H1 (cell line): Measurements from ENCODE around the gene ASB13. TPM values are rescaled to one million over a fixed set of nuclear protein-coding genes. Genes with fewer than 3 reads are reported as not detected.

Source experiments
- CTCF ChIA-PET: fragments of 300-600 bp; sonication (Branson Sonifier 250); formaldehyde crosslinking; loops from one replicate; lab custom pipeline; 2021; ENCODE audit not compliant: partially characterized antibody; lab: Charles Lee
- POLR2A ChIA-PET: fragments of 300-600 bp; sonication (Branson Sonifier 250); formaldehyde crosslinking; loops from one replicate; lab custom pipeline; 2021; ENCODE audit warnings: inconsistent platforms; ENCODE audit not compliant: partially characterized antibody; lab: Charles Lee
- DNase-seq, 2 experiments: peaks; one replicate each; pipeline versions ENCODE4 v3.0.0 to v3.0.0-alpha.2; 2010 to 2022; ENCODE audit warnings: low spot score in 2 of 2, low read depth in 1 of 2, mixed read lengths in 1 of 2
- FAIRE-seq: peaks from 2 replicates; lab custom pipeline; 2011; peaks lifted over from hg19 to GRCh38; lab: Jason Lieb, UNC
- H2AFZ ChIP-seq: 2 replicates; pipeline ENCODE4 v1.8.1; 2012; ENCODE audit warnings: low read length, inconsistent platforms
- H2AK5ac ChIP-seq: 2 replicates; pipeline ENCODE4 v1.6.1; 2013; ENCODE audit warnings: low read depth, low read length
- H2BK120ac ChIP-seq: replicated peaks from 2 replicates; pipeline ENCODE3; 2013; ENCODE audit warnings: low read depth, low read length, inconsistent platforms
- H2BK12ac ChIP-seq: 2 replicates; pipeline ENCODE4 v1.6.1; 2013; ENCODE audit warnings: low read depth, low read length
- H2BK15ac ChIP-seq: 2 replicates; pipeline ENCODE4 v1.6.1; 2013; ENCODE audit warnings: low read length
- H2BK20ac ChIP-seq: 2 replicates; pipeline ENCODE4 v1.6.1; 2013; ENCODE audit warnings: low read length
- H2BK5ac ChIP-seq: 2 replicates; pipeline ENCODE4 v1.6.1; 2013; ENCODE audit warnings: low read depth, low read length
- H3K14ac ChIP-seq: 2 replicates; pipeline ENCODE4 v1.6.1; 2013; ENCODE audit warnings: inconsistent platforms; ENCODE audit not compliant: insufficient read length
- H3K18ac ChIP-seq: 2 replicates; pipeline ENCODE4 v1.6.1; 2013; ENCODE audit warnings: low read length; ENCODE audit errors: extremely low read depth
- H3K23ac ChIP-seq: 2 replicates; pipeline ENCODE4 v1.6.1; 2013; ENCODE audit warnings: inconsistent platforms; ENCODE audit not compliant: insufficient read length
- H3K23me2 ChIP-seq: 2 replicates; pipeline ENCODE4 v1.6.1; 2013; ENCODE audit warnings: low read depth, low read length
- H3K27ac ChIP-seq: 2 replicates; pipeline ENCODE4 v1.6.1; 2011; ENCODE audit warnings: low read depth, low read length, inconsistent platforms
- H3K27me3 ChIP-seq, 4 experiments: replicated peaks in 1 of 4; 1 replicate in 1 of 4; 2 replicates in 3 of 4; pipeline versions ENCODE4 v1.6.1 to v1.8.1; 2011 to 2013; ENCODE audit warnings: low read length in 3 of 4, mild to moderate bottlenecking in 3 of 4, inconsistent platforms in 2 of 4, mixed read lengths in 2 of 4, moderate library complexity in 1 of 4; ENCODE audit not compliant: control insufficient read depth in 3 of 4, insufficient read depth in 3 of 4; ENCODE audit errors: extremely low read depth in 1 of 4
- H3K36me3 ChIP-seq, 4 experiments: 2 replicates each; pipeline versions ENCODE4 v1.6.1 to v1.8.1; 2011 to 2013; ENCODE audit warnings: mild to moderate bottlenecking in 4 of 4, low read length in 3 of 4, moderate library complexity in 2 of 4, control low read depth in 1 of 4, inconsistent platforms in 1 of 4; ENCODE audit not compliant: insufficient read depth in 4 of 4, control insufficient read depth in 2 of 4
- H3K4ac ChIP-seq: replicated peaks from 2 replicates; pipeline ENCODE3; 2013; ENCODE audit warnings: low read length, low read depth, mixed read lengths, inconsistent platforms; ENCODE audit not compliant: insufficient read length
- H3K4me1 ChIP-seq, 4 experiments: replicated peaks in 1 of 4; 1 replicate in 1 of 4; 2 replicates in 3 of 4; pipeline versions ENCODE4 v1.6.1 to v1.8.1; 2011 to 2013; ENCODE audit warnings: low read length in 3 of 4, inconsistent platforms in 2 of 4, mixed read lengths in 1 of 4; ENCODE audit not compliant: insufficient read depth in 4 of 4, control insufficient read depth in 3 of 4
- H3K4me2 ChIP-seq, 2 experiments: 2 replicates each; pipeline versions ENCODE4 v1.6.1 to v1.8.1; 2011 to 2013; ENCODE audit warnings: low read depth in 2 of 2, low read length in 2 of 2, control low read depth in 1 of 2, inconsistent platforms in 1 of 2, mild to moderate bottlenecking in 1 of 2; ENCODE audit not compliant: insufficient read depth in 1 of 2
- H3K4me3 ChIP-seq, 4 experiments: fragments of 200-600, 300-600 bp in 1 of 4; sonication (generic), shearing (Covaris generic), sonication (Bioruptor Twin) in 1 of 4; 2 replicates each; pipeline versions ENCODE4 v1.5.1 to v1.8.1; 2011 to 2016; ENCODE audit warnings: low read length in 4 of 4, low read depth in 3 of 4, control low read depth in 2 of 4, inconsistent platforms in 2 of 4, mild to moderate bottlenecking in 2 of 4, mixed read lengths in 1 of 4, moderate library complexity in 1 of 4; ENCODE audit not compliant: insufficient read depth in 2 of 4; ENCODE audit errors: extremely low read depth in 1 of 4
- H3K56ac ChIP-seq: replicated peaks from 2 replicates; pipeline ENCODE3; 2013; ENCODE audit warnings: low read depth, mild to moderate bottlenecking, mixed read lengths, low read length, inconsistent platforms; ENCODE audit not compliant: insufficient read length
- H3K79me1 ChIP-seq: 2 replicates; pipeline ENCODE4 v1.6.1; 2013; ENCODE audit warnings: low read depth, low read length, control low read depth
- H3K79me2 ChIP-seq, 2 experiments: 2 replicates each; pipeline versions ENCODE4 v1.6.1 to v1.8.1; 2012 to 2013; ENCODE audit warnings: low read length in 2 of 2, mild to moderate bottlenecking in 2 of 2, inconsistent platforms in 1 of 2; ENCODE audit not compliant: insufficient read depth in 2 of 2, control insufficient read depth in 1 of 2
- H3K9ac ChIP-seq, 4 experiments: replicated peaks in 1 of 4; 1 replicate in 1 of 4; 2 replicates in 3 of 4; pipeline versions ENCODE4 v1.6.1 to v1.8.1; 2011 to 2013; ENCODE audit warnings: low read depth in 3 of 4, low read length in 3 of 4, control low read depth in 2 of 4, mild to moderate bottlenecking in 2 of 4, moderate library complexity in 2 of 4, inconsistent platforms in 1 of 4; ENCODE audit errors: extremely low read depth in 1 of 4
- H3K9me3 ChIP-seq, 2 experiments: 2 replicates each; pipeline versions ENCODE4 v1.6.1 to v1.8.1; 2012 to 2013; ENCODE audit warnings: mild to moderate bottlenecking in 2 of 2, moderate library complexity in 2 of 2, control low read depth in 1 of 2, inconsistent platforms in 1 of 2, low read depth in 1 of 2, low read length in 1 of 2, mixed read lengths in 1 of 2; ENCODE audit not compliant: insufficient read depth in 2 of 2
- H4K20me1 ChIP-seq, 2 experiments: replicated peaks in 1 of 2; 2 replicates each; pipeline versions ENCODE3 to v1.8.1; 2011 to 2013; ENCODE audit warnings: inconsistent platforms in 2 of 2, low read length in 2 of 2, mild to moderate bottlenecking in 1 of 2; ENCODE audit not compliant: insufficient read depth in 2 of 2, control insufficient read depth in 1 of 2
- H4K5ac ChIP-seq: 2 replicates; pipeline ENCODE4 v1.6.1; 2013; ENCODE audit warnings: low read length, low read depth, mixed read lengths, inconsistent platforms; ENCODE audit not compliant: insufficient read length
- H4K8ac ChIP-seq: 2 replicates; pipeline ENCODE4 v1.8.0; 2013; ENCODE audit warnings: mild to moderate bottlenecking, moderate library complexity, low read length, inconsistent platforms; ENCODE audit not compliant: insufficient read depth; ENCODE audit errors: extremely low read depth
- H4K91ac ChIP-seq: replicated peaks from 2 replicates; pipeline ENCODE3; 2013; ENCODE audit warnings: low read length, mixed read lengths, inconsistent platforms; ENCODE audit not compliant: insufficient read length
- CREB1 ChIP-seq: IDR thresholded peaks from 2 replicates; pipeline ENCODE4 v1.6.1; 2012; ENCODE audit warnings: inconsistent platforms
- HDAC6 ChIP-seq: IDR thresholded peaks from one replicate; pipeline ENCODE4 v1.7.1; 2012; ENCODE audit warnings: low read depth, mild to moderate bottlenecking, inconsistent platforms, low read length, moderate library complexity
- SRF ChIP-seq: IDR thresholded peaks from 2 replicates; pipeline ENCODE4 v1.6.1; 2011; ENCODE audit warnings: mild to moderate bottlenecking, low read depth, low read length, moderate library complexity
- polyA plus RNA-seq, 7 experiments: library from polyadenylated mRNA; depleted of rRNA in 3 of 7; stranded (reverse) in 5 of 7; unstranded in 2 of 7; fragments of >200 nt in 5 of 7; fragments of 200-250 nt in 2 of 7; gene quantifications; 1 replicate in 5 of 7; 2 replicates in 1 of 7; 4 replicates in 1 of 7; pipeline versions ENCODE4 v1.2.1 to v1.2.3, GENCODE V29; 2011 to 2013; ENCODE audit warnings: missing spikeins in 2 of 7, mixed read lengths in 2 of 7
- total RNA-seq: library from RNA; stranded (reverse); fragmentation: NEBNext Ultra II Directional; extraction: Animal tissue kit (Norgen Biotek cat#: 25700); gene quantifications from 2 replicates; pipeline ENCODE4 v1.2.1, GENCODE V29; 2021
- TF ChIP-seq, protein P1 (sequence below): IDR thresholded peaks from 2 replicates; pipeline ENCODE4 v1.6.1; 2012; ENCODE audit warnings: inconsistent platforms

ASB13 gene
- total and polyA plus RNA-seq, 2 of the 8 experiments (the other 6 are each of a cell fraction or from before 2014, with no cell fraction given) = 12.3 to 20.2 TPM

DNA sequence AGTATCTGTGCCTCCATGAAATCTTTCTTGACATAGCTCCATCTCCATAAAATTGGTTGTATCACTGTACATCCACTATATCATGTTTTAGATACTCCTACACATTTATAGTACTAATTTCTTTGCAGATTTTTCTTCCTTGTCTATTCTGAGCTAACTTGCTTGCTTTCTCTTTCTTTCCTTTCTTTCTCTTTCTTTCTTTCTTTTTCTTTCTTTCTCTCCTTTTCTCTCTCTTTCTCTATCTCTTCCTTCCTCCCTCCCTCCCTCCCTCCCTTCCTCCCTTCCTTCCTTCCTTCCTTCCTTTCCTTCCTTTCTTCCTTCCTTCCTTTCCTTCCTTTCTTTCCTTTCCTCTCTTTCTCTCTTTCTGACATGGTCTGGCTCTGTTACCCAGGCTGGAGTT lies 42.0 kb upstream of the ASB13 start:
- Histone ChIP-seq H3K9me3 (no peaks in the 10 kb centered on the region), H2BK120ac (no peak overlapping the region), H2BK12ac (no peak overlapping the region), H2BK20ac (no peak overlapping the region), H4K8ac (no peak overlapping the region), H3K4me3 (no peak overlapping the region), H3K79me2 (peaks cover 0 to 89% of the 10 kb centered on the region in 2 experiments; a peak in 3 of 4 replicates), H3K27me3 (no peaks in the 10 kb centered on the region), H4K91ac (no peak overlapping the region), H2AK5ac (no peak overlapping the region), H2BK5ac (no peak overlapping the region), H3K23me2 (no peaks in the 10 kb centered on the region), H3K23ac (no peak overlapping the region), H3K9ac (no peak overlapping the region), H3K4me1 (no peaks in the 10 kb centered on the region), H3K36me3 (no peaks in the 10 kb centered on the region), H3K14ac (no peak overlapping the region), H3K79me1 (no peaks in the 10 kb centered on the region), H3K18ac (no peak overlapping the region), H4K20me1 (no peaks in the 10 kb centered on the region), H3K56ac (no peak overlapping the region), H2AFZ (no peak overlapping the region), H4K5ac (no peak overlapping the region), H3K27ac (no peak overlapping the region), H3K4me2 (no peak overlapping the region), H3K4ac (no peak overlapping the region), H2BK15ac (no peak overlapping the region)
- CTCF ChIA-PET = interaction anchor here (2.3 kb wide), 1 partner anchor 78 kb away, joined by 5 read pairs; no protein-coding TSS in a partner anchor
- POLR2A ChIA-PET = no interaction called here
- DNase-seq (no peak), FAIRE-seq (no peak)
- TF ChIP-seq, protein P1, sequence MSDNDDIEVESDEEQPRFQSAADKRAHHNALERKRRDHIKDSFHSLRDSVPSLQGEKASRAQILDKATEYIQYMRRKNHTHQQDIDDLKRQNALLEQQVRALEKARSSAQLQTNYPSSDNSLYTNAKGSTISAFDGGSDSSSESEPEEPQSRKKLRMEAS = no peak
- no peak for TF ChIP-seq CREB1
- TF ChIP-seq SRF = no peak
- no peak for TF ChIP-seq HDAC6
